HepG2 (cell line): Measurements from ENCODE around the gene C1orf116. TPM values are rescaled to one million over a fixed set of nuclear protein-coding genes. Genes with fewer than 3 reads are reported as not detected.

Experiments
- ATAC-seq: fragments of 200-7000 bp; cut with Tn5 transposase; 3 replicates; pipeline ENCODE4 v1.9.1; 2020; ENCODE audit warnings: mild to moderate bottlenecking, moderate library complexity
- BruUV-seq: library from RNA; stranded (reverse); fragments of 400-500 nt; replicated peaks from 2 replicates; lab custom pipeline; 2021; lab: Mats Ljungman, UMichigan
- CTCF ChIA-PET: fragments of 300-600 bp; formaldehyde crosslinking; extraction: SDS; loops from one replicate; lab custom pipeline; 2021; ENCODE audit warnings: low total read pairs, inconsistent platforms, low intra/inter-chr PET ratio; lab: Yijun Ruan, JAX
- POLR2A ChIA-PET: fragments of 350-600 bp; sonication (Branson Sonifier 250); formaldehyde crosslinking; loops from one replicate; lab custom pipeline; 2020; ENCODE audit warnings: antibody characterized with exemption, inconsistent platforms; lab: Yijun Ruan, JAX
- DNase-seq: peaks from one replicate; pipeline ENCODE4 v3.0.0-alpha.2; 2015; ENCODE audit warnings: low spot score
- FAIRE-seq: peaks from 3 replicates; lab custom pipeline; 2011; peaks lifted over from hg19 to GRCh38; lab: Jason Lieb, UNC
- H2AFZ ChIP-seq: one replicate; pipeline ENCODE4 v1.6.1; 2011; ENCODE audit warnings: low read length, inconsistent platforms
- H3K27ac ChIP-seq: fragments of 300-600 bp; 3 replicates; pipeline ENCODE4 v1.8.0; 2011; ENCODE audit warnings: mixed run types, mild to moderate bottlenecking, mixed read lengths, low read length, inconsistent platforms; ENCODE audit not compliant: insufficient read depth; ENCODE audit errors: extremely low read length
- H3K27me3 ChIP-seq, 2 experiments: fragments of 200-600 bp in 1 of 2; 2 replicates in 1 of 2; 3 replicates in 1 of 2; pipeline versions ENCODE4 v1.6.0 to v1.8.0; 2011; ENCODE audit warnings: low read length in 2 of 2, mild to moderate bottlenecking in 2 of 2, moderate library complexity in 2 of 2, inconsistent platforms in 1 of 2; ENCODE audit not compliant: insufficient read depth in 2 of 2, control insufficient read depth in 1 of 2
- H3K36me3 ChIP-seq, 2 experiments: fragments of 200-600 bp in 1 of 2; replicated peaks in 1 of 2; 2 replicates in 1 of 2; 3 replicates in 1 of 2; pipeline versions ENCODE4 v1.5.1 to v1.8.0; 2011; ENCODE audit warnings: low read length in 2 of 2, inconsistent platforms in 1 of 2; ENCODE audit not compliant: insufficient read depth in 2 of 2, control insufficient read depth in 1 of 2
- H3K4me1 ChIP-seq: 2 replicates; pipeline ENCODE4 v1.5.1; 2012; ENCODE audit warnings: low read length, inconsistent platforms; ENCODE audit not compliant: insufficient read depth
- H3K4me2 ChIP-seq: 2 replicates; pipeline ENCODE4 v1.6.0; 2011; ENCODE audit warnings: low read depth, low read length, inconsistent platforms
- H3K4me3 ChIP-seq, 3 experiments: fragments of 200-600 bp in 1 of 3; sonication (generic), shearing (Covaris generic) in 1 of 3; replicated peaks in 1 of 3; 2 replicates each; pipeline ENCODE4 v1.5.1; 2011 to 2016; ENCODE audit warnings: low read length in 3 of 3, inconsistent platforms in 2 of 3, low read depth in 2 of 3, mild to moderate bottlenecking in 2 of 3, control low read depth in 1 of 3, mixed read lengths in 1 of 3; ENCODE audit not compliant: insufficient read depth in 1 of 3
- H3K79me2 ChIP-seq: one replicate; pipeline ENCODE4 v1.6.1; 2011; ENCODE audit warnings: low read length, inconsistent platforms; ENCODE audit not compliant: insufficient read depth
- H3K9ac ChIP-seq: 2 replicates; pipeline ENCODE4 v1.6.0; 2011; ENCODE audit warnings: mild to moderate bottlenecking, low read depth, low read length, inconsistent platforms; ENCODE audit not compliant: insufficient read depth
- H3K9me3 ChIP-seq: 2 replicates; pipeline ENCODE4 v1.5.1; 2012; ENCODE audit warnings: mild to moderate bottlenecking, low read length
- H4K20me1 ChIP-seq: 2 replicates; pipeline ENCODE4 v1.6.0; 2011; ENCODE audit warnings: inconsistent platforms, mild to moderate bottlenecking, low read length, moderate library complexity; ENCODE audit not compliant: insufficient read depth
- HNF4A ChIP-seq: sonication (generic); formaldehyde crosslinking; IDR thresholded peaks from 2 replicates; pipeline ENCODE4 v1.4.0; 2020; ENCODE audit warnings: missing genetic modification reagents
- NFKBIZ ChIP-seq: IDR thresholded peaks from 2 replicates; pipeline ENCODE4 v1.6.1; 2018; ENCODE audit warnings: missing genetic modification reagents, missing compliant biosample characterization
- PPARG ChIP-seq: conservative IDR thresholded peaks from 2 replicates; pipeline ENCODE4 v1.6.1; 2016; ENCODE audit warnings: missing biosample characterization, missing genetic modification reagents
- RARA ChIP-seq: IDR thresholded peaks from 2 replicates; pipeline ENCODE4 v1.6.1; 2016; ENCODE audit warnings: missing genetic modification reagents, missing compliant biosample characterization
- RFX3 ChIP-seq: IDR thresholded peaks from 2 replicates; pipeline ENCODE4 v1.6.1; 2016; ENCODE audit warnings: missing biosample characterization, missing genetic modification reagents
- SMAD9 ChIP-seq: sonication (generic); formaldehyde crosslinking; IDR thresholded peaks from 2 replicates; pipeline ENCODE4 v1.5.1; 2020; ENCODE audit warnings: mild to moderate bottlenecking, missing genetic modification reagents
- SMARCE1 ChIP-seq: fragments of 450-650 bp; IDR thresholded peaks from 2 replicates; pipeline ENCODE4 v1.6.1; 2017; ENCODE audit warnings: borderline replicate concordance
- TEAD2 ChIP-seq: sonication (generic); formaldehyde crosslinking; IDR thresholded peaks from 2 replicates; pipeline ENCODE4 v1.9.0; 2021; ENCODE audit warnings: missing genetic modification reagents
- TEAD3 ChIP-seq: optimal IDR thresholded peaks from 2 replicates; pipeline ENCODE3; 2016; ENCODE audit warnings: borderline replicate concordance
- ZNF143 ChIP-seq: sonication (generic); formaldehyde crosslinking; IDR thresholded peaks from 2 replicates; pipeline ENCODE4 v1.4.0; 2020; ENCODE audit warnings: missing genetic modification reagents
- ZNF256 ChIP-seq: sonication (generic); formaldehyde crosslinking; conservative IDR thresholded peaks from 2 replicates; pipeline ENCODE4 v1.4.0; 2020; ENCODE audit warnings: missing genetic modification reagents
- ZNF337 ChIP-seq: sonication (generic); formaldehyde crosslinking; IDR thresholded peaks from 2 replicates; pipeline ENCODE4 v1.5.1; 2020; ENCODE audit warnings: missing genetic modification reagents, low read depth, mild to moderate bottlenecking, borderline replicate concordance
- ZNF652 ChIP-seq: IDR thresholded peaks from 2 replicates; pipeline ENCODE4 v1.6.1; 2016; ENCODE audit warnings: low read depth, borderline replicate concordance
- ZNF768 ChIP-seq: sonication (generic); formaldehyde crosslinking; IDR thresholded peaks from 2 replicates; pipeline ENCODE4 v1.4.0; 2020; ENCODE audit warnings: missing genetic modification reagents
- ZNF792 ChIP-seq: IDR thresholded peaks from 2 replicates; pipeline ENCODE4 v1.6.1; 2016
- WGBS: methylation state at CpG from one replicate; pipeline ENCODE4 v1.1.6; 2017; ENCODE audit warnings: low lambda C conversion rate; 5-methylcytosine and 5-hydroxymethylcytosine counted together
- in situ Hi-C: cut with HindIII; loops from 2 replicates; pipeline ENCODE4 v1.10.0; 2017; ENCODE audit warnings: low pct_unique_long_range_greater_than_20kb; ENCODE audit not compliant: extremely low pct_ligation_motif_present
- intact Hi-C: fragments of 100-400 bp; cut with micrococcal nuclease; formaldehyde crosslinking; loops from one replicate; pipeline ENCODE4 v1.10.0; 2022; ENCODE audit not compliant: unreplicated experiment
- polyA plus RNA-seq, 8 experiments: library from polyadenylated mRNA; depleted of rRNA in 3 of 8; stranded (reverse) in 7 of 8; unstranded in 1 of 8; fragments of >200 nt; fragmentation: Illumina TruSeq in 4 of 8; extraction: Trizol in 4 of 8; gene quantifications; 2 replicates each; pipeline versions ENCODE4 v1.2.1 to v1.2.3, GENCODE V29; 2011 to 2016; ENCODE audit warnings: low read depth in 4 of 8, missing spikeins in 1 of 8, mixed read lengths in 1 of 8; ENCODE audit not compliant: insufficient read depth in 1 of 8
- total RNA-seq, 5 experiments: library from RNA; depleted of rRNA; stranded (reverse); fragments of >200 nt; fragmentation: Illumina TruSeq; extraction: Trizol; gene quantifications; 2 replicates each; pipeline ENCODE4 v1.2.3, GENCODE V29; 2016; ENCODE audit warnings: low read depth in 1 of 5
- TF ChIP-seq, protein P1 (sequence below): sonication (generic); formaldehyde crosslinking; IDR thresholded peaks from 2 replicates; pipeline ENCODE4 v1.5.0; 2020; ENCODE audit warnings: missing genetic modification reagents
- TF ChIP-seq, protein P2 (sequence below): sonication (generic); formaldehyde crosslinking; IDR thresholded peaks from 2 replicates; pipeline ENCODE4 v1.4.0; 2020; ENCODE audit warnings: mild to moderate bottlenecking, missing genetic modification reagents

C1orf116 gene
- total and polyA plus RNA-seq, 2 of the 13 experiments (the other 11 are each of a cell fraction or from before 2014, with no cell fraction given), result 0.51 to 0.95 TPM

- ChIA-PET POLR2A (interaction anchor here (1.4 to 1.9 kb wide), 3 partner anchors 14 to 27 kb away, joined by 4 to 8 read pairs (median 6); partner anchors contain the start of gene PFKFB2), CTCF (no interaction called here)
- H3K27ac ChIP-seq, result no peak overlapping the region
- no peaks in the 10 kb centered on the region for H3K27me3 ChIP-seq
- ATAC-seq (no peak), DNase-seq (no peak), FAIRE-seq (no peak)
- H3K9ac ChIP-seq, result no peak overlapping the region
- no peaks in the 10 kb centered on the region for H3K79me2 ChIP-seq
- TF ChIP-seq, protein P1, sequence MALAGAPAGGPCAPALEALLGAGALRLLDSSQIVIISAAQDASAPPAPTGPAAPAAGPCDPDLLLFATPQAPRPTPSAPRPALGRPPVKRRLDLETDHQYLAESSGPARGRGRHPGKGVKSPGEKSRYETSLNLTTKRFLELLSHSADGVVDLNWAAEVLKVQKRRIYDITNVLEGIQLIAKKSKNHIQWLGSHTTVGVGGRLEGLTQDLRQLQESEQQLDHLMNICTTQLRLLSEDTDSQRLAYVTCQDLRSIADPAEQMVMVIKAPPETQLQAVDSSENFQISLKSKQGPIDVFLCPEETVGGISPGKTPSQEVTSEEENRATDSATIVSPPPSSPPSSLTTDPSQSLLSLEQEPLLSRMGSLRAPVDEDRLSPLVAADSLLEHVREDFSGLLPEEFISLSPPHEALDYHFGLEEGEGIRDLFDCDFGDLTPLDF (CRISPR knock-in tag), result no peak
- TF ChIP-seq ZNF652 (CRISPR knock-in tag) (no peak), ZNF768 (CRISPR knock-in tag) (no peak), ZNF256 (CRISPR knock-in tag) (no peak)
- H3K36me3 ChIP-seq, result no peaks in the 10 kb centered on the region
- WGBS, result 45% methylated on average over 4 of the region's 4 CpGs
- H3K4me1 ChIP-seq, result peaks cover 100% of the 10 kb centered on the region
- no peaks in the 10 kb centered on the region for H3K9me3 ChIP-seq
- intact Hi-C loops (no loop called here), in situ Hi-C loops (no loop called here)
- H4K20me1 ChIP-seq, result no peaks in the 10 kb centered on the region
- H3K4me3 ChIP-seq, result no peak overlapping the region
- no peak overlapping the region for H2AFZ ChIP-seq
- peak overlapping the region; percentile 19; the same call in 1 of the 2 replicates for H3K4me2 ChIP-seq
- no TSS peak for BruUV-seq
Observed at GRCh38 chr1:207026104-207026534, 6.4 kb downstream of the C1orf116 start.

DNA sequence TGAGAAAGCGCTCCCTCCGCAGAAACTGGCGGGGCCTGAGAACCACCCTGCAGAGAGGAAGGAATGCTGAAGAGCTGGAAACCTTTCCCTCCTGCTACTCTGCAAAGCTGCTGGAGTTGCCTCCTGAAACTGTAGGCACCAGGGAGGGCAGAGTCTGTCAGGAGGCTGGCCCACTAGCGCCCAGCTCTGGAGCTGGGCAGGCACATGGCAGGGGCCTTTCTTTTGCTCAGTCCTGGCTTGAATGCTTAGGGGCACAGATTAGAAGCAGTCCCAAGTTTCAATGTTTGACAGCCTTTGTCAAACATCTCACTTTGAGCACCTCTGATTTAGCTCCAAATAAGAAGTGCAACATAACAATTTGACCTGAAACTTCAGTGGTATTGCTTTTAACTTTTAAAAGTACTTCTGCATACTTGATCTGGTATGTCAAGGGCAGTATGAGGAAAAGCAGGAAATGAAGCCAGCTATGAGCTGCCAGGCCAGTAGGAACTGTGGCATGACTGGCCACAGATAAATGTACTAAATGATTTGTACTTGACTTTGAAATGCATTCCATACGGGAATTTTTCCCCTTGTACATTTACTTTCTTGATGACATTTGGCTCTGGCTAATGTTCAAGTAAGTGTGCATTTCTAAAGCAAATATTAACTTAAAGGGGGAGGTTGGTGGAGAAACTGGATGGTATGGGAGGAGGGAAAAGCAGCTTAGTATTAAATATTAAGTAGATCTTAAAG is 7.2 kb downstream of the C1orf116 start:
- Histone ChIP-seq H2AFZ (no peak overlapping the region), H3K4me1 (peaks cover 100% of the 10 kb centered on the region), H3K27me3 (no peaks in the 10 kb centered on the region), H3K4me2 (peak overlapping the region; percentile 66), H3K9ac (no peak overlapping the region), H3K79me2 (no peaks in the 10 kb centered on the region), H3K4me3 (peak overlapping the region in 1 of 3 experiments; percentile 18; a peak in 2 of 6 replicates), H3K27ac (no peak overlapping the region), H3K9me3 (no peaks in the 10 kb centered on the region), H4K20me1 (no peaks in the 10 kb centered on the region), H3K36me3 (no peaks in the 10 kb centered on the region)
- ChIA-PET POLR2A (interaction anchor here (0.8 to 1.9 kb wide), 6 partner anchors 7 to 296 kb away, joined by 3 to 8 read pairs (median 4); partner anchors contain the start of genes C1orf116, CD55 and PFKFB2), CTCF (no interaction called here)
- WGBS, result 60% methylated on average over 4 of the region's 5 CpGs
- ATAC-seq, result peak; percentile 65
- no TSS peak for BruUV-seq
- FAIRE-seq, result peak; percentile 79
- in situ Hi-C loops, result no loop called here
- DNase-seq, result peak; percentile 89
- intact Hi-C loops, result no loop called here
- TF ChIP-seq RARA (CRISPR knock-in tag), result peak; percentile 79
- peak; percentile 86 for TF ChIP-seq TEAD3 (CRISPR knock-in tag)
- no peak for TF ChIP-seq ZNF337
- peak; percentile 32; the same call in 1 of the 2 replicates for TF ChIP-seq PPARG
- no peak for TF ChIP-seq NFKBIZ (CRISPR knock-in tag)
- TF ChIP-seq, protein P2, sequence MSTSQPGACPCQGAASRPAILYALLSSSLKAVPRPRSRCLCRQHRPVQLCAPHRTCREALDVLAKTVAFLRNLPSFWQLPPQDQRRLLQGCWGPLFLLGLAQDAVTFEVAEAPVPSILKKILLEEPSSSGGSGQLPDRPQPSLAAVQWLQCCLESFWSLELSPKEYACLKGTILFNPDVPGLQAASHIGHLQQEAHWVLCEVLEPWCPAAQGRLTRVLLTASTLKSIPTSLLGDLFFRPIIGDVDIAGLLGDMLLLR (CRISPR knock-in tag), result no peak
- TF ChIP-seq HNF4A (CRISPR knock-in tag), result peak; percentile 25; the same call in 1 of the 2 replicates
- TF ChIP-seq ZNF792 (CRISPR knock-in tag), result no peak
- TF ChIP-seq SMARCE1, result no peak
- TF ChIP-seq RFX3, result no peak
- TF ChIP-seq TEAD2 (CRISPR knock-in tag), result no peak
- TF ChIP-seq SMAD9, result no peak
- no peak for TF ChIP-seq ZNF143 (CRISPR knock-in tag)
